NCI-H446 treated with DMSO at 0.1 percent for 48 hours (cell line): ENCODE measurements around the gene LDHB.
"Not testable (repeated sequence)": the region's sequence is repeated elsewhere in the genome, so short reads cannot be mapped to it uniquely, and the experiment has no call there.

Source experiments
- DNase-seq: peaks from one replicate; lab custom pipeline; 2025; lab: John Stamatoyannopoulos, UW

The LDHB gene

DNA sequence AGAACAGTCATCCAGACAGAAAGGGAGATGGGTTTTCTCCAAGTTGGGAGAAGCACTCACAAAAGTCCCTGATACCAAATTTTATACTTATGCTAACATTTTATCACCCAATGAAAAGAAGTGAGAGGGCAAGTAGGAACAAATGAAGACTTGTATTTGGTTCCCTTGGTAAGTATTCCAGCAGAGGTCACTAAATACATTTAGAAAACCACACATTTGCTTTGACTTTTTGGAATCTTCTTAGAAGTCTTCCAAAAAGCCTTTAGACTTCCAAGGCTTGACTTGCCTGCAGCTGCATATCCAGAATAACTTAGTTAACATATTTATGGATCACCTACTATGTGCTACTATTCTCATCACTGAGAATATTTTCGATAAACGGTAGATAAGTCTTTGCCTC is 49.9 kb downstream of the LDHB start:
- DNase-seq, result no peak

DNA sequence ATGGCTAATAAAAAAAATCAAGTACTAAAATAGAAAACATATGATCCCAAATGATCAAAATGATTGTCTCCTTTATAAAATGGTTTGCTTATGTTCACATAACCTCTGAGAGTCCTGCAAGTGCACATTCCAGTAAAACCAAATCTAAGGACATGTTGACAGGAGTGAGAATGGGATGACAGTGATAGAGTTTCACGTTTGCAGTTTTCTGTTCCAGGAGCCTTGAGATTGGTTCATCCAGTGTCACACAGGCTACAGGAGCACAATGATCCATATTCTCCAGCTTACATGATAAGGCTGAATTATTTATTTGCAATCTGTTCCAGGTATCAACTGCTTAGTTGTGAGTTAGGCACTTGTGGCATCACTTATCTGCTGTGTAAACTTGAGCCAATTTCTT is 51.5 kb downstream of the LDHB start:
- no peak for DNase-seq

DNA sequence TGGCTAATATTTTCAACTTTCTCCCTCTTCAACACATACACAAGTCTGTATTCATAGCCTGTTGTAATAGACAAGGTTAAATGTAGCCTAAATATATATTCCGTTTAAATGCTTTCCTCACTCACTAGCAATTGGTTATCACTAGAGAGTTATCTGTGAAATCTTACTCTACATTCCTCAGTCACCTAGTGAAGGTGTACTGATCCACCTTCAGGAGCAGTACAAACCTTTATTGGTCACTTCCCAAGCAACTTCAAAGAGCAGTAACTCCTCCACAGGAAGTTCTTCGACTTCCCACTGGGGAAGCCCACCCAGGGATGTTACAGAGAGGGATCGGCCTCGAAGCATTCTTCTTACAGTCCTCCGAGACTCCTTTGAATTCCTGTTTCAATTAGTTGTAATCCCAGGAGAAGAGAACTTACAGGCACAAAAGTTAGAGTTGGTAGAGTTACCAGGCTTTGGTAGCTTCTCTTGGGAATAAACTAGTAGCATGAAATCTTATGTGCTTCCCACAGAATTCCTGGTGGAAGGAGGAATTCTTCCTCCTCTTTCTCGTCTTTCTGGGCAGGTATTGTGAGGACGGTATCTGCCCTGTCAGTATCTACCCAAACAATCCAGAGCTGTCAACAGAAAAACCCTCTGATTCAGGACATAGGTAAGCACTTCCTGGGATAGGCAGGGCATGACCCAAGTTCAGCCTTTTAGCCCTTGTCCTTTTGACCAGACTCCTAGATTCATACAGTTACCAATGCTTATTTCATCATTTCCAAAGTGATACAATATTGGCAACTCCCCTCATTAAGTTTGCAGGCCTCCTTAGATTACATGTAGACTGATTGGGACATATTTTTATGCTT is 53.2 kb downstream of the LDHB start, which contains the start of gene GYS2:
Gene GYS2 (minus strand): TSS at position 603 of the 857 bp plus-strand sequence. CDS start 255 bp downstream, at position 348.
- DNase-seq, result no peak

DNA sequence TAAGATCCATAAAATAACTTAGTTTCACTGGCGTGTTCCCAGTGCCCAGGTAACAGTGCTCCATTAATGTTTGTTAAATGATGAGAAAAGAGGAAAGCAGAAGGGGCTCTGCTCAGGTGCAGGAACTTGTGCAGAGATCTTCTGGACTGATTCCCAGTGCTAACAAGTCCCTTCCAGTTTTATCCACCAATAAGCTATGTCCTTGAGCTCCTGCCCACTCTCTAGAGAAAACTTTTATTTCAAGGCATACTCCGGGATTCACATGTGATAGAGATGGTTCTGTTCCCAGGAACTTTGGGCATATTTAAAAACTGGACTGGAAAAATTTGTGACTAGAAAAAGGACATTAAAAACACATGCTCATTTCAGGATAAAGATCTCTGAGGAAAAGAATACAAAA is 54.9 kb downstream of the LDHB start:
- DNase-seq, result no peak

DNA sequence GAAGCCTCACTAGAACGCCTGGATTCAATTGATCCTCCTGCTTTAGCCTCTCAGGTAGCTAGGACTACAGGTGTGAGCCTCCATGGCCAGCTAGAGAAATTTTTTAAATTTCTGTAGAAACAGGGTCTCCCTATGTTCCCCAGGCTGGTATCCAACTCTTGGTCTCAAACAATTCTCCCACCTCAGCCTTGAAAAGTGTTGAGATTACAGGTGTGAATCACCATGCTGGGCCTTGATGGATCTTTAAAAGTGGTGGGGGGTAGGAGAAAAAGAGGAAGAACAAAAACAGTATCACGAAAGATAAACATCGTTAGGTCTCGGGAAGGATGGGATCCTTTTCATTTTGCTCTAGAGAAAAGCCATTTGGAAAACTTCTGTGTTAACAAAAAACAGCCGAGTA is 57.4 kb downstream of the LDHB start:
- no peak for DNase-seq

DNA sequence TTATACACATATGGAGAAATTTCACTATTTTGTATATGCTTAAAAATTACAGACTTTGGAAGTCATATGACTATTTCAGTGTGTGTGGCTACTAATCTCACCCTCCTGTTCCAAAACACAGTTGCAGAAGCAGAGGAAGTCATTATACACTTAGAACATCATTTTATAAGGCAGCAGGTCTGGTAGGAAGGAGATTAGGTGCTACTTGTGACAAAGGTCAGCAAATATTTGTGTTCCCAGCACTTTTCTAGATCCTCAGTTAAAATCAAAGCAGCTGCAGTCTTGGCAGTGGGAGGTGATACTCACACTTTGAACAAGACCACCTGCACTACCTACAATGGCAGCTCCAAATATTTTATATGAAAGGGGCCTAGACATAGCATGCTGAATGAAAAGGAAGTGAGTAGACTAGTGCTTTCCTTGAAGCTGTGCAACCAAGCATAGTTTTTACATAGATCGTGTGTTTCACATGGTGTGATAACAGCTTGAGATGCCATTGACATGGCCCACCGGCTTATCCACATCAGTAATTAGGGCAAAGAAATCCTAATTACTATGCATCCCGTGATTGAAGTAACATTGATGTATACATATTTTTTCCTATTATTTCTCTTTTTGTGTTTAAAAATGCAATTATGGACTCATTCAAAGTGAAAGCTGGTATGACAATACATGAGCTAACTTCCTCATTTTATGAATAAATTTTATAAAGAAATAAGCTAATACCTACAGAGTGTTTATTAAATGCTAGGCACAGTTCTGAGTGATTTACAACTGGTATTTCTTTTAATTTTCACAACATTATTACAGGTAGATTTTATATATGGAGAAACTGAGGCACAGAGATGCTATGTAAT is 58.3 kb downstream of the LDHB start:
- no peak for DNase-seq

DNA sequence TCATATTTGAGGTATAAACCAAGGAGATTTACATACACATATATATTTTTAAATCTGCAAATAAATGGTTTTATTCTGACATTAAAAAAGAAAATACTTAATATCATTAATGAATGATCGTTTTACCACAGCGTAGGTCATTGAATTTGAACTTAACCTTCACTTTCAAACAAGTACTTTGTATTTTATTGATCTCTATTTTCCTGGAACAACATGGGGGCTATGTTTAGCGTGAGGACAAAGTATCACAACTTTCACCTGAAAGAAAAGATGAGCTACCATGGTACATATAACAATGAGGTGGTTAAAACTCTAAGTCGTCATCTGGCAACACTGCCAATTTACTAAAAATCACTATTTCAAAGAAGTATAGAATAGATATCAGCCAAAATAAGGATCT is 59.0 kb downstream of the LDHB start:
- DNase-seq, result no peak

DNA sequence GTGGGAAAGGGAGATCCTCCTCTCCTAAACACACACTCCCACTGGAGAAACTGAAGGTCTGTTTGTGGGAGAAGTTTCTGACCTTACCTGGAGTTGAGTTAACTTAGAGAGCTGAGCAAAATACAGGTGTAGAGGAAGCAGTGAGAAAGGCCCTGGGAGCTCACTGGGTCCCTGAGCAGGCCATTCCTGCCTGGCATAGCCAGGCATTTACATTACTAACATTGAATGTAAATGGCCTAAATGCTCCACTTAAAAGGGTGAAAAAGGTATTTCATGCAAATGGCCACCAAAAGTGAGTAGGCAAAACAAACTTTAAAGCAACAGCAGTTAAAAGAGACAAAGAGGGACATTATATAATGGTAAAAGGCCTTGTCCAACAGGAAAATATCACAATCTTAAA is 62.3 kb downstream of the LDHB start:
- not testable (repeated sequence) for DNase-seq

DNA sequence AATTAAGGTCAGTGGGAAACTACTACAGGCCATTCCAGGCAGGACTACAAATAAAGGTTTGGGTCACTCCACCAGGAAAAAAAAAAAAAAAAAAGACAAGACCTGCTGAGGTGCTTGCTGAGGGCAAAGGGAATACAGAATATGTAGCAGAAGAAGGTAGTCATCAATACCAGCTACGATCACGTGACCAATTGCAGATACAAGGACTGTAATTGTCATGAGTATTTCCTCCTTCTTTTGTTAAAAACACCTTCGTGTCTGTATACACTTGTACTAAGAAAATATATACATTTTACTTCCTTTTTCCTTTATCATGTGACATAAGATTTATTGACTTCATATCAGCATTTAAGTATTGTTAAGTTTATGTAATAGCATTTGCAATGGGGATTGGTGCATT is 72.2 kb downstream of the LDHB start:
- DNase-seq, result no peak
